ENCODE data around the gene SLX4. TPM values are rescaled to one million over a fixed set of nuclear protein-coding genes. Genes with fewer than 3 reads are reported as not detected.

The SLX4 gene
- polyA plus RNA-seq, 1 donor: 4.6 TPM

GRCh38 chr16:3580251-3580651, 31.2 kb downstream of the SLX4 start:
- no peak for DNase-seq

- DNase-seq: no peak
Observed at GRCh38 chr16:3579776-3580175, 31.6 kb downstream of the SLX4 start.

- DNase-seq: no peak
Observed at GRCh38 chr16:3578610-3579551, 32.5 kb downstream of the SLX4 start.

- DNase-seq: no peak
Observed at GRCh38 chr16:3578121-3578520, 33.3 kb downstream of the SLX4 start.

GRCh38 chr16:3577302-3577752, 34.1 kb downstream of the SLX4 start, which contains the start of gene NLRC3:
NLRC3 (minus strand) TSS chr16:3577403; CDS start chr16:3565036, 12,367 bp downstream.
- no peak for DNase-seq

- no peak for DNase-seq
Observed at GRCh38 chr16:3576211-3576610, 35.2 kb downstream of the SLX4 start.

- DNase-seq: no peak
Observed at GRCh38 chr16:3575491-3575890, 35.9 kb downstream of the SLX4 start.

GRCh38 chr16:3574195-3574594, 37.2 kb downstream of the SLX4 start:
- no peak for DNase-seq

GRCh38 chr16:3573146-3573815, 38.1 kb downstream of the SLX4 start:
- DNase-seq: no peak

- DNase-seq: no peak
Observed at GRCh38 chr16:3570420-3571062, 40.9 kb downstream of the SLX4 start.

- no peak for DNase-seq
Observed at GRCh38 chr16:3569851-3570250, 41.6 kb downstream of the SLX4 start.

- DNase-seq: no peak
Observed at GRCh38 chr16:3566990-3567389, 44.4 kb downstream of the SLX4 start.

GRCh38 chr16:3564889-3565141, 46.6 kb downstream of the SLX4 start:
- DNase-seq: no peak

- DNase-seq: no peak
Observed at GRCh38 chr16:3564130-3564888, 47.1 kb downstream of the SLX4 start.

GRCh38 chr16:3562914-3563480, 48.4 kb downstream of the SLX4 start:
- DNase-seq: no peak

GRCh38 chr16:3561626-3562025, 49.8 kb downstream of the SLX4 start:
- DNase-seq: no peak

- no peak for DNase-seq
Observed at GRCh38 chr16:3554351-3554928, 57.0 kb downstream of the SLX4 start.

- DNase-seq: no peak
Observed at GRCh38 chr16:3553138-3553923, 58.1 kb downstream of the SLX4 start.

- DNase-seq: no peak
Observed at GRCh38 chr16:3550851-3551847, 60.3 kb downstream of the SLX4 start.

- no peak for DNase-seq
Observed at GRCh38 chr16:3549906-3550305, 61.5 kb downstream of the SLX4 start.
